D721Med (cell line): ENCODE results near the gene SH3RF3.

Experiments
- DNase-seq: peaks from one replicate; pipeline ENCODE4 v3.0.0; 2011; ENCODE audit warnings: low spot score; ENCODE audit not compliant: insufficient read length
- FAIRE-seq: peaks from 2 replicates; lab custom pipeline; 2011; peaks lifted over from hg19 to GRCh38; lab: Jason Lieb, UNC
- TF ChIP-seq, protein P1 (sequence below): IDR thresholded peaks from 2 replicates; pipeline ENCODE4 v1.5.1; 2012; ENCODE audit warnings: mild to moderate bottlenecking, control low read depth; ENCODE audit not compliant: insufficient read depth; ENCODE audit errors: missing control alignments

Gene SH3RF3

GRCh38 chr2:109417701-109418335, 288.8 kb downstream of the SH3RF3 start:
- DNase-seq (no peak), FAIRE-seq (no peak)
- TF ChIP-seq, protein P1, sequence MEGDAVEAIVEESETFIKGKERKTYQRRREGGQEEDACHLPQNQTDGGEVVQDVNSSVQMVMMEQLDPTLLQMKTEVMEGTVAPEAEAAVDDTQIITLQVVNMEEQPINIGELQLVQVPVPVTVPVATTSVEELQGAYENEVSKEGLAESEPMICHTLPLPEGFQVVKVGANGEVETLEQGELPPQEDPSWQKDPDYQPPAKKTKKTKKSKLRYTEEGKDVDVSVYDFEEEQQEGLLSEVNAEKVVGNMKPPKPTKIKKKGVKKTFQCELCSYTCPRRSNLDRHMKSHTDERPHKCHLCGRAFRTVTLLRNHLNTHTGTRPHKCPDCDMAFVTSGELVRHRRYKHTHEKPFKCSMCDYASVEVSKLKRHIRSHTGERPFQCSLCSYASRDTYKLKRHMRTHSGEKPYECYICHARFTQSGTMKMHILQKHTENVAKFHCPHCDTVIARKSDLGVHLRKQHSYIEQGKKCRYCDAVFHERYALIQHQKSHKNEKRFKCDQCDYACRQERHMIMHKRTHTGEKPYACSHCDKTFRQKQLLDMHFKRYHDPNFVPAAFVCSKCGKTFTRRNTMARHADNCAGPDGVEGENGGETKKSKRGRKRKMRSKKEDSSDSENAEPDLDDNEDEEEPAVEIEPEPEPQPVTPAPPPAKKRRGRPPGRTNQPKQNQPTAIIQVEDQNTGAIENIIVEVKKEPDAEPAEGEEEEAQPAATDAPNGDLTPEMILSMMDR = no peak

- DNase-seq = no peak
- FAIRE-seq = no peak
- TF ChIP-seq, protein P1 = no peak
Measured at GRCh38 chr2:109418716-109419115, 289.7 kb downstream of the SH3RF3 start.

DNA sequence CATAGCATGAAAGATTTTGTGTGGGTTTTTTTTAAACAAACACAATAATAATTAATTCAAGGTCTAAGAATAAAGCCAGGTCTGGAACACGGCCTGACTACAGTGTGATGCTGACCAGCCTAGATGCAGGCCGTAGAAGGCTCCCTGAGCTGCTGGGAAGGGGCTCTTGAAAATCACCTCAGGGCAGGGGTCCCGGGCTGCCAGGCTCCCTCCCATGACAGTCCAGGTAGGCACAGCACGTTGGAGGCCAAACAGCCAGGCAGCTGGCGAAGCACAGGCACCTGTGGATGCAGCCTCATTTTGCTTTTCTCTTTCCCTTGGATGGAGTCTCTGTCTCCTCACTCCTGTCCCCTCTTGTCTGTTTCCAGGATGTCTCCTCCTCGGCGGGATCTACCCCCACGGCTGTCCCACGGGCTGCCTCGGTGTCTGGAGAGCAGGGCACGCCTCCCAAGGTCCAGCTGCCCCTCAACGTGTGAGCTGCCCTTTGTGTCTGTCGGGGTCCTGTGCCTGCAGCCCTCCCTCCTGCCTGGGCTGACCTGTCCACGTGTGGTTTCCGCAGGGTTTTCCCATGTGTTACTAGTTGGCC, 290.3 kb downstream of the SH3RF3 start:
- TF ChIP-seq, protein P1 = no peak
- DNase-seq (no peak), FAIRE-seq (no peak)

- FAIRE-seq (no peak), DNase-seq (no peak)
- TF ChIP-seq, protein P1 = no peak
Measured at GRCh38 chr2:109419960-109420370, 291.0 kb downstream of the SH3RF3 start.

- FAIRE-seq = no peak
- TF ChIP-seq, protein P1 = no peak
- DNase-seq = no peak
Measured at GRCh38 chr2:109421101-109421500, 292.1 kb downstream of the SH3RF3 start.

- no peak for DNase-seq
- TF ChIP-seq, protein P1 = no peak
- FAIRE-seq = no peak
Measured at GRCh38 chr2:109421642-109422041, 292.6 kb downstream of the SH3RF3 start.

GRCh38 chr2:109422071-109422757, 293.2 kb downstream of the SH3RF3 start:
- DNase-seq = no peak
- TF ChIP-seq, protein P1 = no peak
- FAIRE-seq = no peak
